Hindlimb muscle (tissue), 1 donor: ENCODE results near the gene PGM2L1. TPM values are rescaled to one million over a fixed set of nuclear protein-coding genes. Genes with fewer than 3 reads are reported as not detected.

ENCODE experiments used
- DNase-seq: peaks from one replicate; pipeline ENCODE4 v3.0.0-alpha.2; 2013
- polyA plus RNA-seq: library from polyadenylated mRNA; unstranded; fragments of 120-200 nt; gene quantifications from one replicate; pipeline ENCODE4 v1.2.1, GENCODE V29; 2013; ENCODE audit not compliant: insufficient read length

Gene PGM2L1
- polyA plus RNA-seq, 1 donor = 4.6 TPM

DNA sequence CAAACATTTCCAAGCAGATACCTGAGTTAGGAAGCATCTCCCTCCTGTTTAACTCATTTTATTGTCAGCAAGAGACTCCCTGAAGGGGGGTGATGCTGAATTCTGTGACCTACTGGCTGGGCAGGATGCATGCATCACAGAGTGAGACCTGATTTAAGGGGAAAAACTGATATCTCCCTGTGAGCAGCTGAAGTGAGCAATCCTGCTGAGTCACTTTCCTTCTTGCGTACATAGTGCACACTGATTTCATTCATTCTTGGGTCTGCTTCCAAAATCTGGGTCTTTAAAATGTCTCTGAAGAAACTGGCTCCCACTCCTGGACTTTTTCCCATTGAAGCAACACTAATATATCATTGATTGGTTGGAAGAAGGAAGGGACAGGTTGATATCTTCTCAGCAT lies 110.1 kb downstream of the PGM2L1 start:
- DNase-seq = no peak

- no peak for DNase-seq
Observed at GRCh38 chr11:74284466-74284865, 113.8 kb downstream of the PGM2L1 start.

DNA sequence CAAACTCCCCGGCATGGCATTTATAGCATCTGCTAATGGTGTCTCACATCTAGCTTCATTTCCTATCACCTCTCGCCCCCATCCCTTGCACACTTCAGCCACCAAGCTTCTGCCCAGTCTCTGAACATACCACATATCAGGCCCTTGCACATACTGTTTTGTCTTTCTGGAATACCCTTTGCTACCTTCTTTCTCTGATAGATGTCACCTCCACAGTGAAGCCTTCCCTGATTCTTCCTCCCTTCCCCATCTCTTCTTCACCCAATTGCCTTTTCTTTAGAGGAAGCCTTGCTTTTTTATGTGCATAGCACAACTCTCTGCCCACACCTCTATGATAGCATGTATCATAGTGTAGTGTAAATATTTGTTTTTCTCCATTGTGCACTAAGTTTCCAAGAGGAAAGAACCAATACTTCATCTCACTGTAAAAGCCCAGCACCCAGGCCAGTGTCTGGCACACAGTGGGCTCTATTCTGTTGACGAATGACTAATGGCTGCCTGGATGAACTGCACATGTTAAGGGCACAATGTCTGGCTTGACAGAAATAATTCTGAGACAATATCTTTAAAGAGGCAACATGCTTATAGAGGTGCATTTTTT lies 114.6 kb downstream of the PGM2L1 start:
- DNase-seq = no peak

DNA sequence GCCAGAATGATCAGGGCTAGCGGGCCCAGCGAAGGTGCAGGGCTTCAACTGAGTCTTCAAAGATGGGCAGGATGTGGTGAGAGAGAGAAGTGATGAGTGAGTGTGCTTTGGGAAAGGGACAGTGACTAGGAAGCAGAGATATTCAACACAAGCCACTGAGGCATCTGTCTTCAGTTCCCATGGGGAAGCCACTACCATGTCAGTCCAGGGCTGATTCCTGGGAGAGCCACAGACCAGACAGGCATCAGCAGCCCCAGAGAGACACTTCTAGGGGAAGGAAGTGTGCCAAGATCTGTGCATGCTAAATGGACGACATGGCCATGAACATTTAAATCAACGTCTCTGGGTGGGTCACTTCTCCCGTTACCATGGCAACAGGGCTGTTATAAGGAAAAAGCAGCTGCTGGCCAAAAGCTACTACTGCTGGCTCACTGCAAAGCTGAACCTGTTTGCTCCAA lies 115.3 kb downstream of the PGM2L1 start:
- DNase-seq = no peak

- DNase-seq = no peak
Observed at GRCh38 chr11:74282421-74282820, 115.8 kb downstream of the PGM2L1 start.

DNA sequence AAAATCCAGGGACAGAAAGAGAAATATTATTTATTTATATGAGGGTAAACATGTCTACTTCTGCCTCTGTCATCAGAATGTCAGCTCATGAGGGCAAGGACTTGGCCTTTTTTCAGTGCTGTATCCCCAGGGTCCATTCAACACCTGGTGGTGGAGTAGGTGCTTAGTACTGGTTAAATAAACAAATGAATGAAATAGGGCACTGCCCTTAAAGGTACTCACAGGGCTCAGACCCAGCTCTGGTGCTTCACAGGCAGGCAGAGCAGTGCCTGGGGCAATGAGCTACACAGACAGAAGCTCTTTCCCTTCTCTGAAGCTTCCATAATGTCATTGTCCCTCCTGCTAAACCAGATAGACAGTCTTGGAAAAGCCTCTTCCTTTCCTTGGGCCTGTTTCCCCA lies 117.7 kb downstream of the PGM2L1 start:
- no peak for DNase-seq

Other genes with a start within 250 kb of the PGM2L1 start
- gene C2CD3, start 227.4 kb downstream of the PGM2L1 start, polyA plus RNA-seq = 25.4 TPM
- 48.4 TPM for gene PPME1, start 227.1 kb downstream of the PGM2L1 start, polyA plus RNA-seq
- gene P4HA3, start 86.8 kb downstream of the PGM2L1 start, polyA plus RNA-seq = 2.2 TPM
- 2.5 TPM for gene KCNE3, start 69.1 kb upstream of the PGM2L1 start, polyA plus RNA-seq
- 3.1 TPM for gene LIPT2, start 95.3 kb upstream of the PGM2L1 start, polyA plus RNA-seq
- gene POLD3, start 194.1 kb upstream of the PGM2L1 start, polyA plus RNA-seq = 13.6 TPM